CD4-positive, alpha-beta T cell (primary cell): ENCODE measurements around the gene ZMAT3. TPM values are rescaled to one million over a fixed set of nuclear protein-coding genes. Genes with fewer than 3 reads are reported as not detected.

Source experiments
- ATAC-seq: fragments of 200-7000 bp; cut with Tn5 transposase; one replicate; pipeline ENCODE4 v1.10.0; 2022; ENCODE audit warnings: mild to moderate bottlenecking; ENCODE audit not compliant: poor library complexity
- CTCF ChIA-PET: fragments of 350-600 bp; sonication (Branson Sonifier 250); formaldehyde crosslinking; loops from one replicate; lab custom pipeline; 2021; ENCODE audit warnings: antibody characterized with exemption, inconsistent platforms; lab: Charles Lee
- POLR2A ChIA-PET: fragments of 350-600 bp; sonication (Branson Sonifier 250); formaldehyde crosslinking; loops from one replicate; lab custom pipeline; 2021; ENCODE audit warnings: antibody characterized with exemption, inconsistent platforms; lab: Charles Lee
- DNase-seq, 14 experiments: peaks; one replicate each; pipeline ENCODE4 v3.0.0-alpha.2; 2013 to 2020; ENCODE audit warnings: mixed read lengths in 2 of 14
- H3K27ac ChIP-seq, 2 donors: one replicate each; pipeline versions ENCODE4 v1.5.1 to v1.7.0; 2013; ENCODE audit warnings: low read length in 2 of 2, low read depth in 1 of 2, mild to moderate bottlenecking in 1 of 2
- H3K27me3 ChIP-seq, 2 experiments: 1 replicate in 1 of 2; 2 replicates in 1 of 2; pipeline versions ENCODE4 v1.6.1 to v1.7.0; 2013; ENCODE audit warnings: low read length in 2 of 2, control low read depth in 1 of 2, mild to moderate bottlenecking in 1 of 2, moderate library complexity in 1 of 2; ENCODE audit not compliant: insufficient read depth in 2 of 2, control insufficient read depth in 1 of 2
- H3K36me3 ChIP-seq: one replicate; pipeline ENCODE4 v1.6.1; 2013; ENCODE audit warnings: low read length, control low read depth; ENCODE audit not compliant: insufficient read depth
- H3K4me1 ChIP-seq: one replicate; pipeline ENCODE4 v1.6.1; 2013; ENCODE audit warnings: low read length, control low read depth; ENCODE audit not compliant: insufficient read depth
- H3K4me3 ChIP-seq: one replicate; pipeline ENCODE4 v1.5.1; 2013; ENCODE audit warnings: mild to moderate bottlenecking, low read length, moderate library complexity
- H3K9me3 ChIP-seq, 2 experiments: 1 replicate in 1 of 2; 2 replicates in 1 of 2; pipeline versions ENCODE4 v1.6.1 to v1.7.0; 2013; ENCODE audit warnings: low read length in 2 of 2, mild to moderate bottlenecking in 2 of 2, control low read depth in 1 of 2, moderate library complexity in 1 of 2; ENCODE audit not compliant: control insufficient read depth in 1 of 2, insufficient read depth in 1 of 2
- H3K27ac Mint-ChIP-seq: one replicate; pipeline ENCODE4 v1.8.0; 2020; ENCODE audit warnings: mixed read lengths
- H3K27me3 Mint-ChIP-seq: one replicate; pipeline ENCODE4 v1.8.0; 2021; ENCODE audit warnings: mixed read lengths
- H3K36me3 Mint-ChIP-seq: one replicate; pipeline ENCODE4 v1.8.0; 2021; ENCODE audit warnings: low read depth, mixed read lengths
- H3K4me1 Mint-ChIP-seq: one replicate; pipeline ENCODE4 v1.8.0; 2021; ENCODE audit warnings: low read depth, mixed read lengths
- H3K4me3 Mint-ChIP-seq: one replicate; pipeline ENCODE4 v1.8.0; 2020; ENCODE audit warnings: mild to moderate bottlenecking, mixed read lengths
- H3K9me3 Mint-ChIP-seq: one replicate; pipeline ENCODE4 v1.8.0; 2020; ENCODE audit warnings: mixed read lengths
- CTCF ChIP-seq: fragments of 200-600 bp; IDR thresholded peaks from one replicate; pipeline ENCODE4 v1.8.0; 2022; ENCODE audit warnings: antibody characterized with exemption, mild to moderate bottlenecking
- intact Hi-C, 2 experiments: fragments of 100-400 bp; cut with DNase I in 1 of 2; cut with micrococcal nuclease in 1 of 2; formaldehyde crosslinking; loops; one replicate each; pipeline versions ENCODE4 v1.15.1 to v1.9.0; 2023 to 2025; cut with DNase I, micrococcal nuclease
- total RNA-seq, 174 experiments: library from RNA in 2 of 174; stranded (reverse) in 2 of 174; gene quantifications; one replicate each; pipeline ENCODE4 v1.2.3 and lab custom pipeline; 2021 to 2026

Gene ZMAT3
- total RNA-seq, 2 experiments from 2014 or later, result 10.2 to 13.0 TPM

- no peak overlapping the region for H3K4me3 Mint-ChIP-seq
- H3K4me3 ChIP-seq, result no peak overlapping the region
- H3K27me3 ChIP-seq, result no peaks in the 10 kb centered on the region
- DNase-seq (no peak), ATAC-seq (no peak)
- intact Hi-C loops, result no loop called here
- H3K36me3 ChIP-seq, result no peaks in the 10 kb centered on the region
- CTCF ChIA-PET, result no interaction called here
- TF ChIP-seq CTCF, result no peak
- H3K27ac ChIP-seq, result no peak overlapping the region
- no peaks in the 10 kb centered on the region for H3K9me3 Mint-ChIP-seq
- H3K27me3 Mint-ChIP-seq, result no peaks in the 10 kb centered on the region
- peaks cover 3% of the 10 kb centered on the region for H3K4me1 ChIP-seq
- H3K9me3 ChIP-seq, result no peaks in the 10 kb centered on the region
- POLR2A ChIA-PET, result no interaction called here
- no peaks in the 10 kb centered on the region for H3K36me3 Mint-ChIP-seq
- peaks cover 20% of the 10 kb centered on the region for H3K4me1 Mint-ChIP-seq
- H3K27ac Mint-ChIP-seq, result no peak overlapping the region
Observed at GRCh38 chr3:179079537-179079936, 7.9 kb upstream of the ZMAT3 start.

- DNase-seq (no peak), ATAC-seq (no peak)
- TF ChIP-seq CTCF, result no peak
- peaks cover 33% of the 10 kb centered on the region for H3K4me1 Mint-ChIP-seq
- Histone ChIP-seq H3K4me1 (peaks cover 19% of the 10 kb centered on the region), H3K9me3 (no peaks in the 10 kb centered on the region), H3K27me3 (no peaks in the 10 kb centered on the region), H3K27ac (no peak overlapping the region), H3K4me3 (no peak overlapping the region), H3K36me3 (no peaks in the 10 kb centered on the region)
- CTCF ChIA-PET, result no interaction called here
- no peaks in the 10 kb centered on the region for H3K9me3 Mint-ChIP-seq
- intact Hi-C loops, result no loop called here
- POLR2A ChIA-PET, result interaction anchor here (0.9 to 1.9 kb wide), 4 partner anchors 8 to 72 kb away, joined by 3 to 7 read pairs (median 3); partner anchors contain the start of gene PIK3CA
- H3K27ac Mint-ChIP-seq, result no peak overlapping the region
- H3K27me3 Mint-ChIP-seq, result no peaks in the 10 kb centered on the region
- no peak overlapping the region for H3K4me3 Mint-ChIP-seq
- no peaks in the 10 kb centered on the region for H3K36me3 Mint-ChIP-seq
Observed at GRCh38 chr3:179076243-179077027, 4.8 kb upstream of the ZMAT3 start.

- ATAC-seq (no peak), DNase-seq (peak in 3 of 14 experiments; percentile 22 to 46 (median 34))
- Histone ChIP-seq H3K9me3 (no peaks in the 10 kb centered on the region), H3K36me3 (no peaks in the 10 kb centered on the region), H3K4me3 (no peak overlapping the region), H3K27me3 (no peaks in the 10 kb centered on the region), H3K4me1 (peaks cover 26% of the 10 kb centered on the region), H3K27ac (no peak overlapping the region)
- CTCF ChIA-PET, result interaction anchor here (0.6 kb wide), 1 partner anchor 420 kb away, joined by 3 read pairs; no protein-coding TSS in a partner anchor
- no peak for TF ChIP-seq CTCF
- intact Hi-C loops, result loop anchor here (5.0 kb wide), 1 partner anchor 37 kb away; no protein-coding TSS in a partner anchor
- H3K36me3 Mint-ChIP-seq, result peaks cover 8% of the 10 kb centered on the region
- POLR2A ChIA-PET, result interaction anchor here (0.6 to 1.6 kb wide), 3 partner anchors 59 to 73 kb away, joined by 3 to 6 read pairs (median 3); partner anchors contain the start of gene PIK3CA
- H3K4me3 Mint-ChIP-seq, result peak overlapping the region; percentile 22
- H3K27ac Mint-ChIP-seq, result peak overlapping the region; percentile 86
- H3K4me1 Mint-ChIP-seq, result peaks cover 47% of the 10 kb centered on the region
- no peaks in the 10 kb centered on the region for H3K27me3 Mint-ChIP-seq
- H3K9me3 Mint-ChIP-seq, result no peaks in the 10 kb centered on the region
Observed at GRCh38 chr3:179074656-179075055, 3.0 kb upstream of the ZMAT3 start.
